HG03378 (cell line): ENCODE measurements around the gene AGAP2.
A peak's percentile ranks its signal among the peaks of the same experiment; 100 is the strongest.

Experiments
- ATAC-seq: cut with Tn5 transposase; IDR thresholded peaks from one replicate; pipeline ENCODE4 v1.9.1; 2021; ENCODE audit warnings: mild to moderate bottlenecking, moderate library complexity; ENCODE audit not compliant: unreplicated experiment

AGAP2 gene

GRCh38 chr12:57769594-57769993, 31.1 kb upstream of the AGAP2 start:
- ATAC-seq = no peak

GRCh38 chr12:57767876-57768275, 29.3 kb upstream of the AGAP2 start:
- ATAC-seq = no peak

GRCh38 chr12:57767305-57767698, 28.8 kb upstream of the AGAP2 start:
- ATAC-seq = no peak

DNA sequence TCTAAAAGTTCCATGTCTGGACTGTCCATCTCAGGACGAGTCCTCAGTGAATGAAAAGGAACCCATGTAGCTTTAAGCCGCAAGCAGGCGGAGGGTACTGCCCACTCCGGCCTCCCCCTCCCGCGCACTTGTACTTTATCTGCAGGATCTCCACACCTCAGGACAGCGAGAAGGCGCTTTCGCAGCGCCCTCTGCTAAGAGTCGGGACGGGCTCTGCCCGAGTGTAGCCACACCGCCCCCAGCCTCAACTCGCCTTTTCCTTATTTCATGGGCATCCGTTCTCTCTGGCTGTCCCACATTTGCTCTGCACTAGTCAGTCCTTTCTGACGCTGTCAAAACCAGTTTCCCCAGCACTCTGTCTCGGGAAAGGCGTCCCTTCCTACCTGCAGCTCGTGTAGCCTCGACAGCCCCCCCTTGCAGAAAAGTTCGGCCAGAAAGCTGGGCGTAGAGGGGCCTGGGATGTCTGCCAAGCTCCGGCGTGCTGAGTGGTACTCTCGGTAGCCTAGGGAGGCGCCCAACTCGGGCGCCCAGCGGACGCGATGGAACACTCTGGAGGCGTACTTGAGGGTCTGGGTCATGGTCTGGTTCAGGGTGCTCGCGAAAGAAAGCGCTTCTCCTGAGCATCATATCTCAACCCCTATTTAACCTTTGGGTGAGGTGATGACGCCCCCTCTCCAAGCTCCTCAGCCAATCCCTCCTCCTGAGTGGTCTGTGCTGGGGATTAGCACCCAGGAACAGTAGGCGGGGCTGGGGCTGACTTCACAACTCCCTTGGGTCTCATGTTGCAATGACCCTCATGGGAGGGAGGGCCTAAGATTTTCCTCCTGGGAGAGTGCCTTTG, 28.1 kb upstream of the AGAP2 start, which contains the start of gene CYP27B1:
TSS of gene CYP27B1 (minus strand) at position 615 of the 841 bp plus-strand sequence. CDS start at position 578, 37 bp downstream.
- no peak for ATAC-seq

- ATAC-seq = no peak
These were observed 27.3 kb upstream of the AGAP2 start for GRCh38 chr12:57765698-57766463.

DNA sequence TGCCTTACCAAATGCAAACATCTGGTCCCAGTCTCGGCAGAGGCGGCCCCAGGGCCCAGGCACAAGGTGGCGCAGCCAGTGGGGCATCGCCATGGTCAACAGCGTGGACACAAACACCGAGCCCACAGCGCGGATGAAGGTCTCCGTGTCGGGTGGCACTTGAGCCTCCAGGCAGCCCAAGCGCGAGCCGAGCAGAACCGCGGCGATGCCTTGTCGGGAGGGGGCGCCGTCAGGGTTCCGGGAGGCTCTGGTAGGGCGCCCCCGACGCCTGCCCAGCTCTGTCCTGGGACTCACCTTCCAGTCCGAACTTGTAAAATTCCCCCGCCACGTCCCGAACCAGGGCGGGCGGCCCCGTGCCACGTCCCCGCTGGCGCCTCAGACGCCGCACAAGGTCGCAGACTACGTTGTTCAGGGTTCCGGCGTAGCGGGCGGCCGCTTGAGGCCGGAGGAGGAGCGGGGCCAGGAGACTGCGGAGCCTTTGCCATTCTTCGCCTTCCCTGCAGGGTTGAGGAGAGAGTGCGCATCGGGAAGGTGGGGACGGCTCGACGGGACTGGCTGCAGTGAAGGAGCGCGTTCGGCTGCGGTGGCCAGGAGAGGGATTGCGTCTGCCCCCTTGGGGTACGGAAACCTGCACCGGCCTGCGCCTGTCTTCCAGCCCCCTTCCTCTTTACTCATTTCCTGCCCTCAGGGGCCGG, 26.6 kb upstream of the AGAP2 start:
- peak; percentile 48 for ATAC-seq

- ATAC-seq = peak; percentile 5
These were observed 26.1 kb upstream of the AGAP2 start for GRCh38 chr12:57764662-57765002.

GRCh38 chr12:57763881-57764661, 25.5 kb upstream of the AGAP2 start:
- no peak for ATAC-seq

GRCh38 chr12:57762463-57762862, 23.9 kb upstream of the AGAP2 start:
- ATAC-seq = no peak

GRCh38 chr12:57761391-57761998, 23.0 kb upstream of the AGAP2 start:
- no peak for ATAC-seq

GRCh38 chr12:57760347-57760982, 21.9 kb upstream of the AGAP2 start:
- ATAC-seq = no peak

DNA sequence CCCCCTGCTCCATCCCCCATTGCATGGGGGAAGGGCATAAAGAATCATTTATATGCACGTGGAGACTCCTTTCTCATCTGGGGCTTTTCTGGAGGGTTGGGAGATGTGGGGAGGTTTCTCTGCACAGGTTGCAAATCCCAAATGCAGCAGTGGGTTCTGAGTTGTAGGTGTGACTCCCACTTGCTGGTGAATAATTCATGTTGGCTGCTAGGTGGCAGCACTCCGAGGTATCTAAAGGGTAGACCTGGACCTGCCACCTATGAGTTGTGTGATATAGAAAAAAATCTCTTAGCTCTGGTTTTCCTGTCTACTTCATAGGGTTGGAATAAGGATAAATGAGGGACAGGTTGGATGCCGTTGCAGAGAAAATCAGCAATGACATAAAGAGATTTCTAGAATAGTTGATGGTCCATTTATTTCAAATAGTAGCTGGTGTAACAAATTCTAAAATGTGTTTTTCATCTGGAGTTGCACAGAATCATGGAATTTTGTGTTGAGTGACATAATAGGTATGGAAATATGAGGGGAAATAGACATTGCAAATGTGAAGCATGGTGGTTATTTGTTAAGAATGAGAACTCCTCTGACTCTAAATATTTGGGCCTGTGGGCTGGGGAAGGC, 20.9 kb upstream of the AGAP2 start:
- ATAC-seq = peak; percentile 45

DNA sequence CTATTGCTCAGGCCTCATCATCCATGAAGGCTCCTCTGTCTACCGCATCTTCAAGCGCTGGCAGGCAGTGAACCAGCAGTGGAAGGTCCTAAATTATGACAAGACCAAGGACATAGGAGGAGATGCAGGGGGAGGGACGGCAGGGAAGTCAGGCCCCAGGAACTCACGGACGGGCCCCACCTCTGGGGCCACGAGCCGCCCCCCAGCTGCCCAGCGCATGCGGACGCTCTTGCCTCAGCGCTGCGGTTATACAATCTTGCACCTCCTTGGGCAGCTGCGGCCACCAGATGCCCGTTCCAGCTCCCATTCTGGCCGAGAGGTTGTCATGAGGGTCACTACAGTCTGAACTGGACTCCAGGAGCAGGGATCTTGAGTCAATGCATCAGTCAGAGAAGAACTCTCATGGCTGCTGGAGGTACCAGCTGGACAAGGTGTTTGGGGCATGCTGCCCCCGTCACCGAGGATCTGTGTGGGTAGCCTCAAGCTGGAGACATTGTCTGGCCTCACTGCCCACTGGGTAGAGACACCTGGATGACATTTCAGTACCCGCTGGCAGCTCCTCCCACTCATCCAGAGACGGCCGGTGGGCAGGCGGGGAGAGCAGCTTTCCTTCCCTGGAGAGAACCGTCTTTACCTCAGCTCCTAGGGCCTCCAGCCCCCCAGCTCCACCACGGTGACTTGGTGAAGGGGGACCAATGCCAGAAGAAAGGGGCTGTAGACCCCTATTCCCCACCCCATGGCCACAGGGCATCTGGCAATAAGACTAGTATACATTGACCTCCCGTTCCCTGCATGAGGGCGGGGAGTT, 20.2 kb upstream of the AGAP2 start:
- no peak for ATAC-seq

DNA sequence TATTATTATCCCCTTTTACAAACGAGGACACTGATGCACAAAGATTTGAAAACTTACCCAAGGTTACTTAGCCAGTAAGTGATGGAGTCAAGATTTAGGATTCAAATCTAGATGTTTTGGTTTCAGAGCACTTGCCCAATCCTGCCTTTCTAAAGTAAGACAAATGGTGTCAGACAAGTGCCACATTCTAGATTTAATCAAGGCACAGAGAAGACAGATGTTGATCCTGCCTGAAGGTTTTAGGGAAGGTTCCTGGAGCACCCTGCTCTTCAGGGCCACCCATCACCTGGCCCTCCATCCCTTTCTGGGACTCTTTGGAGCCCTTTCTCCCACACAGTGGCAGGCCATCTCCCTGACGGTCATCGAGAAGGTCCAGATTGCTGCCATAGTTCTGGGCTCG, 19.2 kb upstream of the AGAP2 start:
- no peak for ATAC-seq

GRCh38 chr12:57756406-57757341, 18.1 kb upstream of the AGAP2 start:
- peak; percentile 19 for ATAC-seq

DNA sequence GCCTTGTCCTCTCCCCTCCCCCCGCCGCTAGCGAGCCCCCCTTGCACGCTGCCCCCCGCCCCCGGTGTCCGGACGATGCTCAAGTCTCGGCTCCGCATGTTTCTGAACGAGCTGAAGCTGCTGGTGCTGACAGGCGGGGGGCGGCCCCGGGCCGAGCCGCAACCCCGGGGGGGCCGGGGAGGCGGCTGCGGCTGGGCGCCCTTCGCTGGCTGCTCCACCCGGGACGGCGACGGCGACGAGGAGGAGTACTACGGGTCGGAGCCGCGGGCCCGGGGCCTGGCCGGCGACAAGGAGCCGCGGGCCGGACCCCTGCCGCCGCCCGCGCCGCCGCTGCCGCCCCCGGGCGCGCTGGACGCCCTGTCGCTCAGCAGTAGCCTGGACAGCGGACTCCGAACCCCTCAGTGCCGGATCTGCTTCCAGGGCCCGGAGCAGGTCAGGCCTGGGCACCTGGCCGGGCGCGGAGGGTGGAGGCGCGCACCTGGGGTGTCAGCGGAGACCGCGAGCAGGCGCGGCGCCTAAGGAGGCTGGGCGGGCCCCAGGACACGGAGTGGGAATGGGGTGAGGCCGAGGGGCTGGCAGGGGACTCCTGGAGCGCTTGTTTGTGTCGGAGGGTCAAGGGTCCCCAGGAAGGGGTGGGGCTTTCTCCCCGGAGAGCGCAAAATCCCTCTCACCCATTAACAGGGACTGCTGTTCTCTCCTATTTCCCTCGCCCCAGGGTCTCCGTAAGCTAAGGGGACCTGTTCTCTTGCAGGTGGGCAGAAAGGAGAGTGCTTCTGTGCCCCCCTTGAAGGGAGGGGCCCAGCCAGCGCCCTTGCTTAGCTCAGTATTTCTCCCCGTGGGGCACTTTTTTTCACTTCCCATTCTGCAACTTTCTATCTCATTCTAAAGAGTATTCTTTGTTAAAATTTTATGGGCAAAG, 17.2 kb upstream of the AGAP2 start:
- ATAC-seq = no peak

- no peak for ATAC-seq
These were observed 16.6 kb upstream of the AGAP2 start for GRCh38 chr12:57755194-57755453.
